DOHH2 (cell line): Measurements from ENCODE around the gene NDUFS7.
A peak's percentile ranks its signal among the peaks of the same experiment; 100 is the strongest.

Experiments used
- H3F3A ChIP-seq: fragments of 200-600 bp; sonication (generic), shearing (Covaris generic); 2 replicates; pipeline ENCODE4 v1.6.0; 2016; ENCODE audit warnings: antibody characterized with exemption, mild to moderate bottlenecking; ENCODE audit not compliant: control insufficient read depth, insufficient read depth
- H3K27ac ChIP-seq: fragments of 200-600 bp; sonication (generic); 2 replicates; pipeline ENCODE4 v1.5.1; 2014; ENCODE audit warnings: low read depth, mild to moderate bottlenecking, low read length, moderate library complexity
- H3K27me3 ChIP-seq: fragments of 200-600 bp; sonication (generic); 2 replicates; pipeline ENCODE4 v1.6.1; 2014; ENCODE audit warnings: mild to moderate bottlenecking, low read length, mixed read lengths; ENCODE audit not compliant: control insufficient read depth
- H3K36me3 ChIP-seq: fragments of 200-600 bp; sonication (generic); 2 replicates; pipeline ENCODE4 v1.6.1; 2014; ENCODE audit warnings: mild to moderate bottlenecking, low read length, moderate library complexity, mixed read lengths; ENCODE audit not compliant: control insufficient read depth
- H3K4me1 ChIP-seq: fragments of 200-600 bp; sonication (generic); 2 replicates; pipeline ENCODE4 v1.6.1; 2014; ENCODE audit warnings: mild to moderate bottlenecking, low read length, mixed read lengths; ENCODE audit not compliant: control insufficient read depth
- H3K4me2 ChIP-seq: fragments of 200-600 bp; sonication (generic); 2 replicates; pipeline ENCODE4 v1.6.0; 2014; ENCODE audit warnings: mild to moderate bottlenecking, low read length, moderate library complexity
- H3K4me3 ChIP-seq: fragments of 200-600 bp; sonication (generic); 2 replicates; pipeline ENCODE4 v1.5.1; 2014; ENCODE audit warnings: mild to moderate bottlenecking, low read length, mixed read lengths
- H3K79me2 ChIP-seq: fragments of 200-600 bp; sonication (generic); 2 replicates; pipeline ENCODE4 v1.6.1; 2014; ENCODE audit warnings: mild to moderate bottlenecking, low read length, mixed read lengths; ENCODE audit not compliant: control insufficient read depth
- H3K9me2 ChIP-seq: fragments of 200-600 bp; sonication (generic); replicated peaks from 2 replicates; pipeline ENCODE4 v1.6.1; 2014; ENCODE audit warnings: mild to moderate bottlenecking, low read length, mixed read lengths; ENCODE audit not compliant: control insufficient read depth
- H3K9me3 ChIP-seq: fragments of 200-600 bp; sonication (generic); 2 replicates; pipeline ENCODE4 v1.6.1; 2014; ENCODE audit warnings: antibody characterized with exemption, low read length, mixed read lengths; ENCODE audit not compliant: control insufficient read depth, insufficient read depth
- H4K20me1 ChIP-seq: fragments of 200-600 bp; sonication (generic); 2 replicates; pipeline ENCODE4 v1.6.0; 2014; ENCODE audit warnings: low read depth, mild to moderate bottlenecking, antibody characterized with exemption, low read length, moderate library complexity; ENCODE audit not compliant: control insufficient read depth, insufficient read depth
- EZH2phosphoT487 ChIP-seq: fragments of 200-600 bp; sonication (generic); IDR thresholded peaks from 2 replicates; pipeline ENCODE4 v1.6.1; 2017; ENCODE audit warnings: borderline replicate concordance, mild to moderate bottlenecking, antibody characterized with exemption, low read length, moderate library complexity, mixed read lengths
- TF ChIP-seq, protein P1 (sequence below): fragments of 200-600 bp; sonication (generic); IDR thresholded peaks from one replicate; pipeline ENCODE4 v1.5.1; 2014; ENCODE audit warnings: antibody characterized with exemption, mild to moderate bottlenecking, low read depth, low read length; ENCODE audit not compliant: poor library complexity, severe bottlenecking

Gene NDUFS7

DNA sequence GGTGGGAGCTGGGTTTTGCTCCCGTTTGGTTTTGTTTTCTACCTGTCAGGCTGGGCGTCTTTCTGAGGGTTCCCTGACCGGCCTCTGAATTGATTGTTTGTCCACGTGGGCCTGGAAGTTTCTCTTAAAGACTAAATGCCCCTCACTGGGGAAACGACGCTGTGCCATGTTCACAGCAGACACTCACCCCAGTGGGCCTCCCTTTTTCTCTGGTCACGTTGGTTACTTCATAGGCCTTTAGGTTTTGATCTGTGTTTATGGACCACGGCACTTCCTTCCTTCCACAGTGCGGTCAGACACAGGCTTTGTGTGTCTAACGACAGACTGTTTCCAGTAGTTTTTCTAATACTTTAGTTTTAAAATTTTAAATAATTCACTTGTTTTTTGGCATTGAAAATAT lies 20.1 kb upstream of the NDUFS7 start:
- peaks cover 73% of the 10 kb centered on the region for H3K36me3 ChIP-seq
- no peak overlapping the region for H3K27ac ChIP-seq
- H3F3A ChIP-seq: no peaks in the 10 kb centered on the region
- no peaks in the 10 kb centered on the region for H3K79me2 ChIP-seq
- TF ChIP-seq, protein P1, sequence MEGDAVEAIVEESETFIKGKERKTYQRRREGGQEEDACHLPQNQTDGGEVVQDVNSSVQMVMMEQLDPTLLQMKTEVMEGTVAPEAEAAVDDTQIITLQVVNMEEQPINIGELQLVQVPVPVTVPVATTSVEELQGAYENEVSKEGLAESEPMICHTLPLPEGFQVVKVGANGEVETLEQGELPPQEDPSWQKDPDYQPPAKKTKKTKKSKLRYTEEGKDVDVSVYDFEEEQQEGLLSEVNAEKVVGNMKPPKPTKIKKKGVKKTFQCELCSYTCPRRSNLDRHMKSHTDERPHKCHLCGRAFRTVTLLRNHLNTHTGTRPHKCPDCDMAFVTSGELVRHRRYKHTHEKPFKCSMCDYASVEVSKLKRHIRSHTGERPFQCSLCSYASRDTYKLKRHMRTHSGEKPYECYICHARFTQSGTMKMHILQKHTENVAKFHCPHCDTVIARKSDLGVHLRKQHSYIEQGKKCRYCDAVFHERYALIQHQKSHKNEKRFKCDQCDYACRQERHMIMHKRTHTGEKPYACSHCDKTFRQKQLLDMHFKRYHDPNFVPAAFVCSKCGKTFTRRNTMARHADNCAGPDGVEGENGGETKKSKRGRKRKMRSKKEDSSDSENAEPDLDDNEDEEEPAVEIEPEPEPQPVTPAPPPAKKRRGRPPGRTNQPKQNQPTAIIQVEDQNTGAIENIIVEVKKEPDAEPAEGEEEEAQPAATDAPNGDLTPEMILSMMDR: no peak
- TF ChIP-seq EZH2phosphoT487: no peak
- H3K4me2 ChIP-seq: no peak overlapping the region
- peaks cover 4% of the 10 kb centered on the region; the same call in 1 of the 2 replicates for H3K4me1 ChIP-seq
- H3K4me3 ChIP-seq: no peak overlapping the region
- no peaks in the 10 kb centered on the region for H3K9me2 ChIP-seq
- no peaks in the 10 kb centered on the region for H3K27me3 ChIP-seq
- no peaks in the 10 kb centered on the region for H3K9me3 ChIP-seq
- H4K20me1 ChIP-seq: no peaks in the 10 kb centered on the region

DNA sequence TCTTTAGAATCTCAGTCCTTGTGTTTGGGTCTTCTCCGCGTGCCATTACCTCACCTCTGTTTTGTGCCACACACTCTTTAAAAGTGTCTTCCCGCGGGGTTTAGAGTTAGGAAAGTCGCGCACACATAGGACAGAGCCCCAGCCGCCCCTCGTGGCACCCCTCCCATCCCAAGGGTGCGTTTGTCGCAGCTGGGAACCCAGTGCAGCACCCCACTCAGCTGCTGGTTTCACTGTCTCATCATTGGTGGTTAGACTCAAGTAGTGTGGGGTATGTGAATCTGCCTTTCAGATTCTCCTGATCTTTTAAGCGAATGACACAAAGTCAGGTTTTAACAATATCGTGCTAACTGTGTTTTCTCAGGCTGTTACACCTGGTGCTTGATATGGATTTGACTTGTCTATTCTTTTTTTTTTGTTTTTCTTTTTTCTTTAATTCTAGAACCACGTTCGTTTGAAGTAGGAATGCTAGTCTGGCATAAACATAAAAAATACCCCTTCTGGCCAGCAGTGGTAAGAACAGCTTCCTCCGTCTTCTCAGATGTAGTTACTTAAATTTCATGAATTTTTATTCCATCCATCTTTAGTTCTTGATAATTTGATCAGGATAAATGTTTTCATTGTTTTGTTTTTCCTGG lies 19.5 kb upstream of the NDUFS7 start:
- peaks cover 4% of the 10 kb centered on the region; the same call in 1 of the 2 replicates for H3K4me1 ChIP-seq
- H3K9me2 ChIP-seq: no peaks in the 10 kb centered on the region
- peaks cover 70% of the 10 kb centered on the region for H3K36me3 ChIP-seq
- TF ChIP-seq, protein P1: peak; percentile 31
- TF ChIP-seq EZH2phosphoT487: no peak
- H3K79me2 ChIP-seq: no peaks in the 10 kb centered on the region
- H3K9me3 ChIP-seq: no peaks in the 10 kb centered on the region
- no peaks in the 10 kb centered on the region for H3F3A ChIP-seq
- no peak overlapping the region for H3K4me2 ChIP-seq
- H4K20me1 ChIP-seq: no peaks in the 10 kb centered on the region
- H3K27ac ChIP-seq: no peak overlapping the region
- no peaks in the 10 kb centered on the region for H3K27me3 ChIP-seq
- H3K4me3 ChIP-seq: no peak overlapping the region

DNA sequence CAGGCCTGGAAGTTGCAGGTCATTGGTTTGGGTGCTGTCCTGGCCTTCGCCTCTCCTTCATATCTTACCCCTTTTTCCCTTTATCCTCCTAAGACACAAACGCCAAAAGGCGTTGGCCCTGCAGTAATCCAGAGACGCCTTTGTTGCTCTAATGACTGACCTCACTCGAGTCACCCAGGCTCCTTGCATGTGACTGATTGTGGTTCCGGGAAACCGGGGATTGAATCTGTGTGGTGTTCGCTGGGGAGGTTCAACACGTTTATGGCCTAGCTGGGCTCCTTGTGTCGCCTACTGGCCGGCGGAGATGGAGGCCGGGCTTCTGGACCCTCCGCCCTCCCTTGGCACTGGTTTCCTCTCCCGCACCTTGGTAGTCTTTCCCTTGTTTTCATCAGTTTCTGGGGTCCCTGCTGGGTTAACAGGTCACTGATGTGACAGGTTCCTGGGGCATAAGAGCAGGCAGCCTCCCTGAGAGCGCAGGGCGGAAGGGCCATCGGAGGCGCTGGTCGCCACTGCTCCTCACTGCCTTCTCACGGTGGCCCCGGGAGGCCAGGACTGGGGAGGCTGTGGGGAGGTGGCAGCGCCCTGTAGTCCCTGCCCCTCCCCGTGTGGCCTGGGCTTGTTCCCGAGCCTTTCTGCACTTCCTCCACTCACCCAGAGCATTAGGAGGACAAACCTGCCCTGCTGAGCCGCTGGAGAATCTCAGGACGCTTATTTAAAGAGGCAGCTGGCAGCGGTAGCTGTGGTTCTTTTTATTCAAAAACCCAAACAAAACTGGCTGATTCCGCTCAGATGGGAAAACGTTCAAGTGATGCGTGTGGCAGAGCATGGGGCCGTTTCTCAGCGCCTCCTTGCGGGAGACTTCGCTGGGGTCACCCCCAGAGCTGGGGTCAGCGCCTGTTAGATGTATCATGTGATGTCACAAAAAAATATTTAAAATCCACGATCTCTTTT lies 18.1 kb upstream of the NDUFS7 start:
- H3F3A ChIP-seq: no peaks in the 10 kb centered on the region
- no peak overlapping the region for H3K4me2 ChIP-seq
- TF ChIP-seq, protein P1: no peak
- TF ChIP-seq EZH2phosphoT487: no peak
- no peak overlapping the region for H3K4me3 ChIP-seq
- no peaks in the 10 kb centered on the region for H3K9me2 ChIP-seq
- H3K27me3 ChIP-seq: no peaks in the 10 kb centered on the region
- H3K9me3 ChIP-seq: no peaks in the 10 kb centered on the region
- H3K36me3 ChIP-seq: peaks cover 63% of the 10 kb centered on the region
- no peaks in the 10 kb centered on the region for H3K79me2 ChIP-seq
- H3K4me1 ChIP-seq: peaks cover 4% of the 10 kb centered on the region; the same call in 1 of the 2 replicates
- H3K27ac ChIP-seq: no peak overlapping the region
- no peaks in the 10 kb centered on the region for H4K20me1 ChIP-seq
